Measurements from ENCODE around the gene ATG5.

ATG5 gene

GRCh38 chr6:106223300-106223930 lies 102.1 kb downstream of the ATG5 start:
- no peak for DNase-seq (ENCODE audit: low read depth, low spot score)

- no peak for DNase-seq (ENCODE audit: low read depth, low spot score)
These were observed 105.1 kb downstream of the ATG5 start for GRCh38 chr6:106220485-106220884.

GRCh38 chr6:106216527-106216926 lies 109.0 kb downstream of the ATG5 start:
- no peak for DNase-seq (ENCODE audit: low read depth, low spot score)

- DNase-seq (ENCODE audit: low read depth, low spot score) = no peak
These were observed 110.0 kb downstream of the ATG5 start for GRCh38 chr6:106215608-106216007.

- no peak for DNase-seq (ENCODE audit: low read depth, low spot score)
These were observed 111.0 kb downstream of the ATG5 start for GRCh38 chr6:106214531-106214930.

- DNase-seq (ENCODE audit: low read depth, low spot score) = no peak
These were observed 111.8 kb downstream of the ATG5 start for GRCh38 chr6:106213660-106214289.

GRCh38 chr6:106212576-106212975 lies 113.0 kb downstream of the ATG5 start:
- no peak for DNase-seq (ENCODE audit: low read depth, low spot score)

- DNase-seq (ENCODE audit: low read depth, low spot score) = no peak
These were observed 118.7 kb downstream of the ATG5 start for GRCh38 chr6:106206905-106207304.

GRCh38 chr6:106204961-106205360 lies 120.6 kb downstream of the ATG5 start:
- no peak for DNase-seq (ENCODE audit: low read depth, low spot score)

- no peak for DNase-seq (ENCODE audit: low read depth, low spot score)
These were observed 125.6 kb downstream of the ATG5 start for GRCh38 chr6:106199998-106200397.

GRCh38 chr6:106199331-106199730 lies 126.2 kb downstream of the ATG5 start:
- DNase-seq (ENCODE audit: low read depth, low spot score) = no peak

GRCh38 chr6:106197441-106197840 lies 128.1 kb downstream of the ATG5 start:
- no peak for DNase-seq (ENCODE audit: low read depth, low spot score)

- no peak for DNase-seq (ENCODE audit: low read depth, low spot score)
These were observed 130.3 kb downstream of the ATG5 start for GRCh38 chr6:106194949-106195921.

GRCh38 chr6:106192824-106193223 lies 132.7 kb downstream of the ATG5 start:
- DNase-seq (ENCODE audit: low read depth, low spot score) = no peak

GRCh38 chr6:106188104-106188794 lies 137.3 kb downstream of the ATG5 start:
- no peak for DNase-seq (ENCODE audit: low read depth, low spot score)

GRCh38 chr6:106187424-106187982 lies 138.1 kb downstream of the ATG5 start:
- no peak for DNase-seq (ENCODE audit: low read depth, low spot score)

- no peak for DNase-seq (ENCODE audit: low read depth, low spot score)
These were observed 138.8 kb downstream of the ATG5 start for GRCh38 chr6:106186714-106187113.

GRCh38 chr6:106186172-106186571 lies 139.4 kb downstream of the ATG5 start:
- DNase-seq (ENCODE audit: low read depth, low spot score) = no peak

- DNase-seq (ENCODE audit: low read depth, low spot score) = no peak
These were observed 139.9 kb downstream of the ATG5 start for GRCh38 chr6:106185615-106186014.

- no peak for DNase-seq (ENCODE audit: low read depth, low spot score)
These were observed 140.9 kb downstream of the ATG5 start for GRCh38 chr6:106184629-106185028.

- no peak for DNase-seq (ENCODE audit: low read depth, low spot score)
These were observed 142.1 kb downstream of the ATG5 start for GRCh38 chr6:106183430-106183829.

- no peak for DNase-seq (ENCODE audit: low read depth, low spot score)
These were observed 143.1 kb downstream of the ATG5 start for GRCh38 chr6:106182455-106182854.

Data from iPS DF 19.7 (cell line).